Suprapubic skin (tissue), 3 donors: ENCODE results near the gene KCNK16.

ENCODE experiments used
- CTCF ChIP-seq, 2 donors: fragments of 200-600 bp in 1 of 2; fragments of 450-650 bp in 1 of 2; sonication (generic) in 1 of 2; IDR thresholded peaks; one replicate each; pipeline ENCODE4 v1.5.1; 2016 to 2019; ENCODE audit warnings: antibody characterized with exemption in 2 of 2, mild to moderate bottlenecking in 1 of 2, moderate library complexity in 1 of 2
- POLR2AphosphoS5 ChIP-seq, 3 donors: sonication (generic); formaldehyde crosslinking; IDR thresholded peaks; one replicate each; pipeline ENCODE4 v1.6.1; 2017; ENCODE audit warnings: antibody characterized with exemption in 3 of 3

DNA sequence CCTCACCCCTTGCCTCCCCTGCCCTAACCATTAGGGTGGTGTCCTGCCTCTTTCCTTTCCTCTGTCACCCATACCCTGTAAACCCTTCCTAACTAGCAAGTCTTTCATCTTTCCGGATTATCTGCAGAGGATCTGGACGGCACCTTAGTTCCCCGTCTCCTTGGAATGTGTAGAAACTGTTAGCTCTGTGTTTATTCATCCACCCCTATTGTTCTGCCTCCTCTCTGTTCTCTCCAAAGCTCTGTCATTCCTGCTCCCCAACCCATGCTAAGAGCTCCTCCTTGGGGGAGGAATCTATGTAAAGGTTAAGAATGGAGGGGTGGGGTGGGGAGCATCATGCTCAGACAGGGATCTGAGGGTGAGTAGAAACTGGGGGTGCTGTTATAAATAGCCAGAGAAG, 53.8 kb downstream of the KCNK16 start:
- TF ChIP-seq POLR2AphosphoS5 (IDR thresholded peaks at IDR 0.05) (no peak), CTCF (IDR thresholded peaks at IDR 0.05) (no peak)
